Neural progenitor cell (in vitro differentiated cells): ENCODE data around the gene PRIMA1. TPM values are rescaled to one million over a fixed set of nuclear protein-coding genes. Genes with fewer than 3 reads are reported as not detected.

ENCODE experiments used
- DNase-seq: peaks from one replicate; pipeline ENCODE4 v3.0.0-alpha.2; 2016; ENCODE audit warnings: low spot score
- H2AFZ ChIP-seq: fragments of 200-600 bp; sonication (generic); replicated peaks from 2 replicates; pipeline ENCODE4 v1.6.1; 2016; ENCODE audit warnings: antibody characterized with exemption
- H3F3A ChIP-seq: fragments of 200-600 bp; sonication (generic); 2 replicates; pipeline ENCODE4 v1.6.1; 2016; ENCODE audit warnings: antibody characterized with exemption, low read depth
- H3K27ac ChIP-seq: fragments of 200-600 bp; sonication (generic); 2 replicates; pipeline ENCODE4 v1.5.1; 2016; ENCODE audit warnings: mild to moderate bottlenecking
- H3K27me3 ChIP-seq: fragments of 200-600 bp; sonication (generic); 2 replicates; pipeline ENCODE4 v1.6.1; 2016; ENCODE audit warnings: mild to moderate bottlenecking, moderate library complexity
- H3K36me3 ChIP-seq: fragments of 200-600 bp; sonication (generic); 2 replicates; pipeline ENCODE4 v1.5.1; 2016
- H3K4me1 ChIP-seq: fragments of 200-600 bp; sonication (generic); 2 replicates; pipeline ENCODE4 v1.6.1; 2016; ENCODE audit warnings: mixed run types
- H3K4me2 ChIP-seq: fragments of 200-600 bp; sonication (generic); 2 replicates; pipeline ENCODE4 v1.6.1; 2016
- H3K4me3 ChIP-seq: fragments of 200-600 bp; sonication (generic); 2 replicates; pipeline ENCODE4 v1.5.1; 2016
- H3K79me2 ChIP-seq: fragments of 200-600 bp; sonication (generic); 2 replicates; pipeline ENCODE4 v1.6.1; 2016; ENCODE audit warnings: low read depth
- H3K9ac ChIP-seq: fragments of 200-600 bp; sonication (generic); 2 replicates; pipeline ENCODE4 v1.6.1; 2016
- H3K9me3 ChIP-seq: fragments of 200-600 bp; sonication (generic); 2 replicates; pipeline ENCODE4 v1.5.1; 2016; ENCODE audit warnings: low read depth
- H4K20me1 ChIP-seq: fragments of 200-600 bp; sonication (generic); 2 replicates; pipeline ENCODE4 v1.6.1; 2016; ENCODE audit warnings: low read depth
- H3K27ac Mint-ChIP-seq: 3 replicates; pipeline ENCODE4 v1.8.0; 2021; ENCODE audit warnings: mixed read lengths
- H3K27me3 Mint-ChIP-seq: 2 replicates; pipeline ENCODE4 v1.8.0; 2022; ENCODE audit warnings: low read depth, mild to moderate bottlenecking, inconsistent platforms, moderate library complexity, mixed read lengths; ENCODE audit not compliant: insufficient read depth
- H3K36me3 Mint-ChIP-seq: 3 replicates; pipeline ENCODE4 v1.8.0; 2021; ENCODE audit warnings: mixed read lengths
- H3K4me1 Mint-ChIP-seq: 3 replicates; pipeline ENCODE4 v1.8.0; 2021; ENCODE audit warnings: mixed read lengths
- H3K4me3 Mint-ChIP-seq: 3 replicates; pipeline ENCODE4 v1.8.0; 2021; ENCODE audit warnings: mild to moderate bottlenecking, moderate library complexity, mixed read lengths
- H3K9me3 Mint-ChIP-seq: 3 replicates; pipeline ENCODE4 v1.8.0; 2020; ENCODE audit warnings: mixed read lengths
- CTCF ChIP-seq: fragments of 200-600 bp; sonication (generic); IDR thresholded peaks from 2 replicates; pipeline ENCODE4 v1.5.1; 2017; ENCODE audit warnings: antibody characterized with exemption, mild to moderate bottlenecking
- EZH2 ChIP-seq: fragments of 200-600 bp; sonication (generic); IDR thresholded peaks from 2 replicates; pipeline ENCODE4 v1.6.1; 2017; ENCODE audit warnings: antibody characterized with exemption, mild to moderate bottlenecking, moderate library complexity
- EZH2phosphoT487 ChIP-seq: fragments of 200-600 bp; sonication (generic); IDR thresholded peaks from 2 replicates; pipeline ENCODE4 v1.6.1; 2017; ENCODE audit warnings: antibody characterized with exemption
- total RNA-seq: library from RNA; depleted of rRNA; stranded (reverse); fragments of >200 nt; gene quantifications from 2 replicates; pipeline ENCODE4 v1.2.3, GENCODE V29; 2015; ENCODE audit warnings: low replicate concordance

Gene PRIMA1
- total RNA-seq, 1 donor from 2014 or later, result 2.8 TPM

GRCh38 chr14:93736378-93737014 lies 51.8 kb downstream of the PRIMA1 start:
- Mint-ChIP-seq H3K9me3 (no peaks in the 10 kb centered on the region), H3K4me3 (no peak overlapping the region), H3K4me1 (peaks cover 8% of the 10 kb centered on the region), H3K27ac (no peak overlapping the region), H3K27me3 (peaks cover 2% of the 10 kb centered on the region), H3K36me3 (no peaks in the 10 kb centered on the region)
- no peaks in the 10 kb centered on the region for H3K36me3 ChIP-seq
- no peaks in the 10 kb centered on the region for H4K20me1 ChIP-seq
- H2AFZ ChIP-seq, result no peak overlapping the region
- H3K9ac ChIP-seq, result no peak overlapping the region
- H3K4me1 ChIP-seq, result peaks cover 11% of the 10 kb centered on the region
- no peak overlapping the region for H3K27ac ChIP-seq
- peak; percentile 49 for DNase-seq
- H3K79me2 ChIP-seq, result no peaks in the 10 kb centered on the region
- H3K9me3 ChIP-seq, result no peaks in the 10 kb centered on the region
- no peaks in the 10 kb centered on the region for H3K27me3 ChIP-seq
- H3K4me3 ChIP-seq, result no peak overlapping the region
- no peak overlapping the region for H3K4me2 ChIP-seq
- TF ChIP-seq EZH2 (no peak), CTCF (peak; percentile 55)
- no peaks in the 10 kb centered on the region for H3F3A ChIP-seq

GRCh38 chr14:93735206-93735605 lies 53.1 kb downstream of the PRIMA1 start:
- Mint-ChIP-seq H3K27me3 (no peaks in the 10 kb centered on the region), H3K36me3 (no peaks in the 10 kb centered on the region), H3K4me1 (peaks cover 8% of the 10 kb centered on the region), H3K27ac (peak overlapping the region; percentile 84), H3K9me3 (no peaks in the 10 kb centered on the region), H3K4me3 (no peak overlapping the region)
- Histone ChIP-seq H3K36me3 (no peaks in the 10 kb centered on the region), H3K9ac (no peak overlapping the region), H4K20me1 (no peaks in the 10 kb centered on the region), H3K4me3 (no peak overlapping the region), H3K27me3 (no peaks in the 10 kb centered on the region), H3K79me2 (no peaks in the 10 kb centered on the region), H3K27ac (no peak overlapping the region), H3F3A (no peaks in the 10 kb centered on the region), H2AFZ (no peak overlapping the region), H3K4me2 (no peak overlapping the region), H3K4me1 (peaks cover 11% of the 10 kb centered on the region), H3K9me3 (no peaks in the 10 kb centered on the region)
- no peak for TF ChIP-seq CTCF
- no peak for TF ChIP-seq EZH2phosphoT487
- TF ChIP-seq EZH2, result no peak
- no peak for DNase-seq

- H3K79me2 ChIP-seq, result no peaks in the 10 kb centered on the region
- no peaks in the 10 kb centered on the region for H3K9me3 Mint-ChIP-seq
- no peak overlapping the region for H2AFZ ChIP-seq
Measured at GRCh38 chr14:93734086-93734822, 54.0 kb downstream of the PRIMA1 start.

More at GRCh38 chr14:93734086-93734822, 54.0 kb downstream of the PRIMA1 start:
- Mint-ChIP-seq H3K4me1 (peaks cover 8% of the 10 kb centered on the region), H3K27me3 (no peaks in the 10 kb centered on the region), H3K36me3 (no peaks in the 10 kb centered on the region), H3K27ac (no peak overlapping the region), H3K4me3 (no peak overlapping the region)
- Histone ChIP-seq H3K4me3 (no peak overlapping the region), H3K4me1 (peaks cover 11% of the 10 kb centered on the region), H3K27me3 (no peaks in the 10 kb centered on the region), H3F3A (no peaks in the 10 kb centered on the region), H3K27ac (no peak overlapping the region), H3K9me3 (no peaks in the 10 kb centered on the region), H3K9ac (no peak overlapping the region), H4K20me1 (no peaks in the 10 kb centered on the region), H3K4me2 (no peak overlapping the region), H3K36me3 (no peaks in the 10 kb centered on the region)
- peak; percentile 50 for DNase-seq
- TF ChIP-seq CTCF, result no peak
